Measurements from ENCODE around the gene RNPC3.
"Not testable (repeated sequence)": the region's sequence is repeated elsewhere in the genome, so short reads cannot be mapped to it uniquely, and the experiment has no call there.

- TF ChIP-seq EZH2phosphoT487 (IDR thresholded peaks at IDR 0.05; ENCODE audit: insufficient read depth, low read depth); EZH2 (IDR thresholded peaks at IDR 0.05; ENCODE audit: insufficient read depth, poor library complexity, severe bottlenecking): not testable (repeated sequence)
Observed at GRCh38 chr1:103576784-103577183, 51.3 kb downstream of the RNPC3 start.

Data from GM23248 (cell line).